ENCODE results near the gene ADSL. TPM values are rescaled to one million over a fixed set of nuclear protein-coding genes. Genes with fewer than 3 reads are reported as not detected.

Gene ADSL
- total and polyA plus RNA-seq, 11 donors, result 35.5 to 131 (median 52.0) TPM

DNA sequence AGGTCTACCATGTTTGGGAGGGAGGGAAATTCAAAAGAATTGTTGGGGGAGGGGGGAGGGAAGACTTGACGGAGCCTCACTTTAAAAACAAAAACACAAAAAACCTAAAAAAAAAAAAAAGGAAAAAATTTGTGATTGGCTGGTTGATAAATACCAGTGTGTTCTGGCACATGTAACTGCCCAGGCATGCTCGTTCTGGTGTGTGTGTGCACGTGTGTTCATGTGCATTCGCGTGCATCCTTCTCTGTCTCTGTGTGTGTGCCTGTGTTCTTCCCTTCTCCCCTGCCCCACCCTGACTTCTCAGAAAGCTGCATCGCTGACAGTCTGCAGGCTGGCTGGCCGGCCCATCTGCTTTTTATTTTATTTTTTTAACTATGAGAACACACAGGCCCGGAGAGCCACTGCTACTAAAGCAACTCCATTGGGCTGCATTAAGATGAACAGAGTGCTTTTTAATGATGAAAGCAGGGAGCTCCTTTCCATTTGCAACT is 22.6 kb upstream of the ADSL start:
- Histone ChIP-seq H3K27ac (peak overlapping the region in 2 of 12 donors; percentile 35 to 73), H3K36me3 (peaks cover 0 to 95% (median 64%) of the 10 kb centered on the region in 9 donors)
- WGBS, 4 donors, result 78 to 88% (median 85%) methylated on average over 8 of the region's 8 CpGs

GRCh38 chr22:40324468-40325305 is 21.6 kb upstream of the ADSL start:
- no peaks in the 10 kb centered on the region for H3K9me3 ChIP-seq
- H3K27me3 ChIP-seq, result no peaks in the 10 kb centered on the region
- TF ChIP-seq, protein P1, sequence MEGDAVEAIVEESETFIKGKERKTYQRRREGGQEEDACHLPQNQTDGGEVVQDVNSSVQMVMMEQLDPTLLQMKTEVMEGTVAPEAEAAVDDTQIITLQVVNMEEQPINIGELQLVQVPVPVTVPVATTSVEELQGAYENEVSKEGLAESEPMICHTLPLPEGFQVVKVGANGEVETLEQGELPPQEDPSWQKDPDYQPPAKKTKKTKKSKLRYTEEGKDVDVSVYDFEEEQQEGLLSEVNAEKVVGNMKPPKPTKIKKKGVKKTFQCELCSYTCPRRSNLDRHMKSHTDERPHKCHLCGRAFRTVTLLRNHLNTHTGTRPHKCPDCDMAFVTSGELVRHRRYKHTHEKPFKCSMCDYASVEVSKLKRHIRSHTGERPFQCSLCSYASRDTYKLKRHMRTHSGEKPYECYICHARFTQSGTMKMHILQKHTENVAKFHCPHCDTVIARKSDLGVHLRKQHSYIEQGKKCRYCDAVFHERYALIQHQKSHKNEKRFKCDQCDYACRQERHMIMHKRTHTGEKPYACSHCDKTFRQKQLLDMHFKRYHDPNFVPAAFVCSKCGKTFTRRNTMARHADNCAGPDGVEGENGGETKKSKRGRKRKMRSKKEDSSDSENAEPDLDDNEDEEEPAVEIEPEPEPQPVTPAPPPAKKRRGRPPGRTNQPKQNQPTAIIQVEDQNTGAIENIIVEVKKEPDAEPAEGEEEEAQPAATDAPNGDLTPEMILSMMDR (IDR thresholded peaks at IDR 0.05), result no peak
- TF ChIP-seq POLR2A (IDR thresholded peaks at IDR 0.05), result no peak
- H3K4me1 ChIP-seq, result peaks cover 0 to 20% (median 4%) of the 10 kb centered on the region in 12 donors
- ATAC-seq, result no peak
- DNase-seq, result no peak
- WGBS, 4 donors, result 82 to 91% (median 88%) methylated on average over 19 of the region's 19 CpGs
- no peak overlapping the region for H3K4me3 ChIP-seq
- H3K27ac ChIP-seq, result peak overlapping the region in 2 of 12 donors; percentile 35 to 73
- peaks cover 0 to 89% (median 61%) of the 10 kb centered on the region in 9 donors for H3K36me3 ChIP-seq
- intact Hi-C loops (cut with DNase I), result loop anchor here in 1 of 10 donors (5.0 kb wide), 1 partner anchor 37 kb away; no protein-coding TSS in a partner anchor

More for the DNA sequence above, 22.6 kb upstream of the ADSL start:
- Histone ChIP-seq H3K27me3 (no peaks in the 10 kb centered on the region), H3K9me3 (no peaks in the 10 kb centered on the region), H3K4me1 (peaks cover 0 to 19% (median 4%) of the 10 kb centered on the region in 12 donors), H3K4me3 (no peak overlapping the region)
- TF ChIP-seq, protein P1 (IDR thresholded peaks at IDR 0.05), result no peak
- no peak for TF ChIP-seq POLR2A (IDR thresholded peaks at IDR 0.05)
- no peak for ATAC-seq
- DNase-seq, result no peak
- intact Hi-C loops (cut with DNase I), result loop anchor here in 2 of 10 donors (2.0 to 5.0 kb wide), 2 partner anchors 36 to 37 kb away; no protein-coding TSS in a partner anchor

DNA sequence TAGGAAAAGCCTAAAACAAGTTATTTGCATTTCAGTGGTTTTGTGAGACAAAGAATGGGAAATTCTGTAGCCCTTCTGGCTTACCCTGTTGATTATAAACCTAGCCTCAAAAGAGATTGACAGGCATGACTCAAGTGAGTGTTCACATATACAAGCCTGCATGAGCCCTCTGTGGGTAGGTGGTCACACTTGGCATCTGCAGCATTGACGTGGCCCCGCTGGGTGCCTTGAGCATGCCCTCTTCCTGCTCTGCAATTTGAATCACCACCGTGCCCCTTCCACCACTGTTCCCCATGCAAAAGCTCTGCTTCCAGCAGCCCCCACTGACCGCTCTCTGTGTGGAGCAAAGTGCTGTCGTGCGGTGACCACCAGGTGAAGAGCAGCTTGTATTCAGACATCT is 21.0 kb upstream of the ADSL start:
- H3K9me3 ChIP-seq, result no peaks in the 10 kb centered on the region
- intact Hi-C loops (cut with DNase I), result no loop called here
- 93 to 96% (median 95%) methylated on average over 6 of the region's 6 CpGs for WGBS, 4 donors
- H3K36me3 ChIP-seq, result peaks cover 0 to 87% (median 56%) of the 10 kb centered on the region in 9 donors
- peaks cover 0 to 27% (median 4%) of the 10 kb centered on the region in 12 donors for H3K4me1 ChIP-seq
- peak in 1 of 4 donors; percentile 18 for ATAC-seq
- H3K27me3 ChIP-seq, result no peaks in the 10 kb centered on the region
- no peak overlapping the region for H3K4me3 ChIP-seq
- H3K27ac ChIP-seq, result peak overlapping the region in 2 of 12 donors; percentile 19 to 73
- TF ChIP-seq, protein P1 (IDR thresholded peaks at IDR 0.05), result no peak
- TF ChIP-seq POLR2A (IDR thresholded peaks at IDR 0.05), result no peak
- no peak for DNase-seq
